Effector memory CD4-positive, alpha-beta T cell (primary cell): ENCODE results near the gene BBS1.

Source experiments
- DNase-seq, 3 donors: peaks; one replicate each; pipeline ENCODE4 v3.0.0-alpha.2; 2020
- H3K27ac ChIP-seq: 2 replicates; pipeline ENCODE4 v1.7.0; 2013; ENCODE audit warnings: mild to moderate bottlenecking, low read length, moderate library complexity; ENCODE audit not compliant: insufficient read depth, poor library complexity, severe bottlenecking
- H3K27me3 ChIP-seq: replicated peaks from 2 replicates; pipeline ENCODE4 v1.7.0; 2013; ENCODE audit warnings: mild to moderate bottlenecking, low read length; ENCODE audit not compliant: insufficient read depth, control insufficient read depth, poor library complexity, severe bottlenecking
- H3K36me3 ChIP-seq: 2 replicates; pipeline ENCODE4 v1.7.0; 2013; ENCODE audit warnings: mild to moderate bottlenecking, low read length, moderate library complexity; ENCODE audit not compliant: control insufficient read depth, insufficient read depth
- H3K4me1 ChIP-seq: 2 replicates; pipeline ENCODE4 v1.7.0; 2013; ENCODE audit warnings: low read length, mild to moderate bottlenecking; ENCODE audit not compliant: control insufficient read depth, insufficient read depth, poor library complexity, severe bottlenecking
- H3K4me3 ChIP-seq: 2 replicates; pipeline ENCODE4 v1.7.0; 2013; ENCODE audit warnings: low read length, low read depth, mild to moderate bottlenecking; ENCODE audit not compliant: insufficient read depth, poor library complexity, severe bottlenecking
- H3K9me3 ChIP-seq: 2 replicates; pipeline ENCODE4 v1.7.0; 2013; ENCODE audit warnings: mild to moderate bottlenecking, low read length, moderate library complexity; ENCODE audit not compliant: control insufficient read depth

Gene BBS1

GRCh38 chr11:66491315-66491935 lies 19.0 kb upstream of the BBS1 start:
- Histone ChIP-seq H3K4me1 (no peaks in the 10 kb centered on the region), H3K27me3 (no peaks in the 10 kb centered on the region), H3K9me3 (no peaks in the 10 kb centered on the region), H3K36me3 (peaks cover 35% of the 10 kb centered on the region), H3K27ac (no peak overlapping the region), H3K4me3 (no peak overlapping the region)
- DNase-seq: no peak

GRCh38 chr11:66492161-66492865 lies 18.1 kb upstream of the BBS1 start:
- DNase-seq: no peak
- Histone ChIP-seq H3K9me3 (no peaks in the 10 kb centered on the region), H3K27me3 (no peaks in the 10 kb centered on the region), H3K27ac (no peak overlapping the region), H3K4me1 (no peaks in the 10 kb centered on the region), H3K36me3 (peaks cover 36% of the 10 kb centered on the region), H3K4me3 (no peak overlapping the region)

GRCh38 chr11:66493130-66493529 lies 17.3 kb upstream of the BBS1 start:
- no peaks in the 10 kb centered on the region for H3K27me3 ChIP-seq
- peaks cover 29% of the 10 kb centered on the region for H3K36me3 ChIP-seq
- no peak overlapping the region for H3K4me3 ChIP-seq
- no peaks in the 10 kb centered on the region for H3K4me1 ChIP-seq
- no peaks in the 10 kb centered on the region for H3K9me3 ChIP-seq
- no peak for DNase-seq
- no peak overlapping the region for H3K27ac ChIP-seq

- Histone ChIP-seq H3K27ac (no peak overlapping the region), H3K36me3 (peaks cover 29% of the 10 kb centered on the region), H3K4me3 (no peak overlapping the region), H3K4me1 (no peaks in the 10 kb centered on the region), H3K27me3 (no peaks in the 10 kb centered on the region), H3K9me3 (no peaks in the 10 kb centered on the region)
- DNase-seq: no peak
Observed at GRCh38 chr11:66494458-66494857, 16.0 kb upstream of the BBS1 start.

- Histone ChIP-seq H3K9me3 (no peaks in the 10 kb centered on the region), H3K27me3 (no peaks in the 10 kb centered on the region), H3K4me1 (no peaks in the 10 kb centered on the region), H3K36me3 (peaks cover 29% of the 10 kb centered on the region), H3K27ac (no peak overlapping the region), H3K4me3 (no peak overlapping the region)
- DNase-seq: no peak
Observed at GRCh38 chr11:66494935-66495334, 15.5 kb upstream of the BBS1 start.

- peaks cover 29% of the 10 kb centered on the region for H3K36me3 ChIP-seq
- no peak for DNase-seq
- no peaks in the 10 kb centered on the region for H3K9me3 ChIP-seq
Observed at GRCh38 chr11:66495401-66495854, 15.0 kb upstream of the BBS1 start.

GRCh38 chr11:66497206-66497605 lies 13.2 kb upstream of the BBS1 start:
- no peaks in the 10 kb centered on the region for H3K27me3 ChIP-seq
- peaks cover 28% of the 10 kb centered on the region for H3K36me3 ChIP-seq
- H3K27ac ChIP-seq: no peak overlapping the region
- H3K4me1 ChIP-seq: no peaks in the 10 kb centered on the region
- H3K9me3 ChIP-seq: no peaks in the 10 kb centered on the region
- DNase-seq: no peak
- H3K4me3 ChIP-seq: no peak overlapping the region

More at GRCh38 chr11:66495401-66495854, 15.0 kb upstream of the BBS1 start:
- no peaks in the 10 kb centered on the region for H3K27me3 ChIP-seq
- H3K4me1 ChIP-seq: no peaks in the 10 kb centered on the region
- no peak overlapping the region for H3K4me3 ChIP-seq
- H3K27ac ChIP-seq: no peak overlapping the region

GRCh38 chr11:66498506-66498905 lies 11.9 kb upstream of the BBS1 start:
- Histone ChIP-seq H3K27ac (no peak overlapping the region), H3K4me1 (no peaks in the 10 kb centered on the region), H3K4me3 (no peak overlapping the region), H3K9me3 (no peaks in the 10 kb centered on the region), H3K27me3 (no peaks in the 10 kb centered on the region), H3K36me3 (peaks cover 17% of the 10 kb centered on the region)
- no peak for DNase-seq

GRCh38 chr11:66505276-66505816 lies 5.1 kb upstream of the BBS1 start:
- DNase-seq: no peak
- H3K27ac ChIP-seq: no peak overlapping the region
- H3K4me1 ChIP-seq: no peaks in the 10 kb centered on the region
- H3K36me3 ChIP-seq: no peaks in the 10 kb centered on the region
- no peaks in the 10 kb centered on the region for H3K27me3 ChIP-seq
- H3K4me3 ChIP-seq: no peak overlapping the region
- H3K9me3 ChIP-seq: no peaks in the 10 kb centered on the region

GRCh38 chr11:66509131-66509561 lies 1.3 kb upstream of the BBS1 start:
- no peaks in the 10 kb centered on the region for H3K9me3 ChIP-seq
- H3K4me1 ChIP-seq: peaks cover 7% of the 10 kb centered on the region
- H3K27me3 ChIP-seq: no peaks in the 10 kb centered on the region
- peaks cover 1% of the 10 kb centered on the region for H3K36me3 ChIP-seq
- no peak for DNase-seq
- no peak overlapping the region for H3K27ac ChIP-seq
- no peak overlapping the region for H3K4me3 ChIP-seq
